GM23338 (cell line): ENCODE data around the gene HEXA. TPM values are rescaled to one million over a fixed set of nuclear protein-coding genes. Genes with fewer than 3 reads are reported as not detected.

Source experiments
- ATAC-seq: fragments of 200-7000 bp; cut with Tn5 transposase; 3 replicates; pipeline ENCODE4 v1.9.1; 2020
- DNase-seq: peaks from one replicate; pipeline ENCODE4 v3.0.0-alpha.2; 2015; ENCODE audit warnings: low spot score
- H2AFZ ChIP-seq: fragments of 200-600 bp; sonication (generic); 2 replicates; pipeline ENCODE4 v1.8.0; 2016; ENCODE audit warnings: antibody characterized with exemption, mild to moderate bottlenecking, moderate library complexity
- H3F3A ChIP-seq: fragments of 200-600 bp; sonication (generic); replicated peaks from 2 replicates; pipeline ENCODE4 v1.8.0; 2017; ENCODE audit warnings: antibody characterized with exemption, mixed run types, low read depth
- H3K27ac ChIP-seq: fragments of 200-600 bp; sonication (generic); 2 replicates; pipeline ENCODE4 v1.6.1; 2016; ENCODE audit warnings: low read depth
- H3K27me3 ChIP-seq: fragments of 200-600 bp; sonication (generic); 2 replicates; pipeline ENCODE4 v1.8.0; 2016; ENCODE audit warnings: mild to moderate bottlenecking, mixed run types, moderate library complexity; ENCODE audit not compliant: insufficient read depth
- H3K36me3 ChIP-seq: fragments of 200-600 bp; sonication (generic); 2 replicates; pipeline ENCODE4 v1.8.0; 2016; ENCODE audit warnings: mild to moderate bottlenecking; ENCODE audit not compliant: insufficient read depth
- H3K4me1 ChIP-seq: fragments of 200-600 bp; sonication (generic); 2 replicates; pipeline ENCODE4 v1.8.0; 2016; ENCODE audit warnings: mild to moderate bottlenecking, moderate library complexity; ENCODE audit not compliant: insufficient read depth
- H3K4me2 ChIP-seq: fragments of 200-600 bp; sonication (generic); 2 replicates; pipeline ENCODE4 v1.7.1; 2017; ENCODE audit warnings: mixed run types
- H3K4me3 ChIP-seq: fragments of 200-600 bp; sonication (generic); 2 replicates; pipeline ENCODE4 v1.6.1; 2016; ENCODE audit warnings: mixed run types
- H3K79me2 ChIP-seq: fragments of 200-600 bp; sonication (generic); replicated peaks from 2 replicates; pipeline ENCODE4 v1.8.0; 2017; ENCODE audit warnings: mild to moderate bottlenecking; ENCODE audit not compliant: insufficient read depth
- H3K9me2 ChIP-seq: fragments of 200-600 bp; sonication (generic); 2 replicates; pipeline ENCODE4 v1.8.0; 2017; ENCODE audit not compliant: insufficient read depth
- H4K20me1 ChIP-seq: fragments of 200-600 bp; sonication (generic); replicated peaks from 2 replicates; pipeline ENCODE4 v1.8.0; 2017; ENCODE audit warnings: mild to moderate bottlenecking; ENCODE audit not compliant: insufficient read depth
- H3K27ac Mint-ChIP-seq: 2 replicates; pipeline ENCODE4 v1.8.0; 2020; ENCODE audit warnings: inconsistent platforms, mild to moderate bottlenecking, moderate library complexity, mixed read lengths
- H3K27me3 Mint-ChIP-seq: 3 replicates; pipeline ENCODE4 v1.8.0; 2022; ENCODE audit warnings: low read depth, mild to moderate bottlenecking, moderate library complexity, mixed read lengths, inconsistent platforms; ENCODE audit not compliant: insufficient read depth, poor library complexity
- H3K36me3 Mint-ChIP-seq: 3 replicates; pipeline ENCODE4 v1.8.0; 2021; ENCODE audit warnings: low read depth, mild to moderate bottlenecking, inconsistent platforms, moderate library complexity, mixed read lengths
- H3K4me1 Mint-ChIP-seq: 3 replicates; pipeline ENCODE4 v1.8.0; 2020; ENCODE audit warnings: mild to moderate bottlenecking, inconsistent platforms, mixed read lengths
- H3K4me3 Mint-ChIP-seq: 3 replicates; pipeline ENCODE4 v1.8.0; 2021; ENCODE audit warnings: moderate library complexity, mild to moderate bottlenecking, inconsistent platforms, mixed read lengths
- H3K9me3 Mint-ChIP-seq: 3 replicates; pipeline ENCODE4 v1.8.0; 2020; ENCODE audit warnings: moderate library complexity, mild to moderate bottlenecking, inconsistent platforms, mixed read lengths
- CREB1 ChIP-seq: fragments of 250-450 bp; sonication (Bioruptor Pico); IDR thresholded peaks from 2 replicates; pipeline ENCODE4 v1.5.0; 2020; ENCODE audit warnings: low read depth, mild to moderate bottlenecking, moderate library complexity
- EZH2 ChIP-seq: fragments of 200-600 bp; sonication (generic); IDR thresholded peaks from one replicate; pipeline ENCODE4 v1.8.0; 2017; ENCODE audit warnings: antibody characterized with exemption, mild to moderate bottlenecking, low read depth; ENCODE audit not compliant: unreplicated experiment
- EZH2phosphoT487 ChIP-seq: fragments of 200-600 bp; sonication (generic); IDR thresholded peaks from one replicate; pipeline ENCODE4 v1.8.1; 2018; ENCODE audit warnings: antibody characterized with exemption; ENCODE audit not compliant: unreplicated experiment
- JUNB ChIP-seq: IDR thresholded peaks from one replicate; pipeline ENCODE4 v1.6.1; 2016; ENCODE audit warnings: antibody characterized with exemption; ENCODE audit not compliant: unreplicated experiment
- NANOG ChIP-seq: IDR thresholded peaks from 2 replicates; pipeline ENCODE4 v1.6.1; 2016; ENCODE audit warnings: antibody characterized with exemption, borderline replicate concordance
- POLR2AphosphoS5 ChIP-seq: IDR thresholded peaks from 2 replicates; pipeline ENCODE4 v1.6.1; 2016; ENCODE audit warnings: antibody characterized with exemption, low read depth
- STAT1 ChIP-seq: IDR thresholded peaks from one replicate; pipeline ENCODE4 v1.6.1; 2016; ENCODE audit warnings: antibody characterized with exemption; ENCODE audit not compliant: unreplicated experiment
- ZNF114 ChIP-seq: fragments of 250-450 bp; sonication (Bioruptor Pico); IDR thresholded peaks from 2 replicates; pipeline ENCODE4 v1.5.0; 2020; ENCODE audit warnings: mild to moderate bottlenecking, moderate library complexity
- ZNF331 ChIP-seq: fragments of 250-450 bp; sonication (Bioruptor Pico); IDR thresholded peaks from 2 replicates; pipeline ENCODE4 v1.5.0; 2020; ENCODE audit warnings: low read depth, mild to moderate bottlenecking, moderate library complexity
- polyA plus RNA-seq: library from polyadenylated mRNA; unstranded; fragments of >200 nt; fragmentation: Nextera tagmentation; extraction: Ambion mirVana; gene quantifications from 2 replicates; pipeline ENCODE4 v1.2.1, GENCODE V29; 2016
- total RNA-seq: library from RNA; depleted of rRNA; stranded (reverse); fragments of >200 nt; shearing (Covaris generic); gene quantifications from 2 replicates; pipeline ENCODE4 v1.2.3, GENCODE V29; 2014
- TF ChIP-seq, protein P1 (sequence below): fragments of 250-450 bp; sonication (Bioruptor Pico); IDR thresholded peaks from 2 replicates; pipeline ENCODE4 v1.5.0; 2020; ENCODE audit warnings: mild to moderate bottlenecking, moderate library complexity
- TF ChIP-seq, protein P2 (sequence below): IDR thresholded peaks from one replicate; pipeline ENCODE4 v1.6.1; 2018; ENCODE audit warnings: antibody characterized with exemption; ENCODE audit not compliant: unreplicated experiment
- TF ChIP-seq, protein P3 (sequence below): IDR thresholded peaks from 2 replicates; pipeline ENCODE4 v1.6.1; 2016; ENCODE audit warnings: antibody characterized with exemption
- TF ChIP-seq, protein P4 (sequence below), 2 experiments: fragments of 200-600 bp in 1 of 2; sonication (generic) in 1 of 2; conservative IDR thresholded peaks; 2 replicates each; pipeline versions ENCODE4 v1.5.1 to v1.6.1; 2016 to 2017; ENCODE audit warnings: antibody characterized with exemption in 2 of 2, low read depth in 2 of 2, mild to moderate bottlenecking in 2 of 2, moderate library complexity in 1 of 2

HEXA gene
- total and polyA plus RNA-seq, 2 experiments from 2014 or later, result 43.0 to 43.8 TPM

DNA sequence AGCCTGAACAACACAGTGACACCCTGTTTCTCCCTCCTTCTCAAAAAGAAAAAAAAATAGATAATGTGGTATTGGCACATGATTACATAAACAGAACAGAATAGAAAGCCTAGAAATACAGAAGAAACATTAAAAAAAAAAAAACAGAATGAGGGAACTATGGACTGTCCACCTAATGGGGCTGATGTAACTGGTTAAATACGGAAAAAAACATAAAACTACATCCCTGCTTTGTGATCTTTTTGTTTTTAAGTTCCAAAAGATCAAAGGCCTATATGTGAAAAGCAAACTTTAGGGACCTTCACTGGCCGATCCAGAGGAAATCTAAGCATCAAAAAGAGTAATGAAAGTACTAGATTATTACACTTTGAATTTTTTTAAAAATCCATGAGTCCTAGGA is 39.5 kb upstream of the HEXA start:
- Mint-ChIP-seq H3K36me3 (no peaks in the 10 kb centered on the region), H3K4me1 (no peaks in the 10 kb centered on the region), H3K27me3 (no peaks in the 10 kb centered on the region), H3K27ac (no peak overlapping the region), H3K4me3 (no peak overlapping the region), H3K9me3 (peaks cover 2% of the 10 kb centered on the region; the same call in 1 of the 3 replicates)
- Histone ChIP-seq H3K9me2 (no peaks in the 10 kb centered on the region), H3K4me2 (no peak overlapping the region), H4K20me1 (no peaks in the 10 kb centered on the region), H3K4me1 (no peaks in the 10 kb centered on the region), H3K36me3 (no peaks in the 10 kb centered on the region), H3K27ac (no peak overlapping the region), H3K4me3 (no peak overlapping the region), H3K27me3 (no peaks in the 10 kb centered on the region), H3K79me2 (no peaks in the 10 kb centered on the region), H2AFZ (no peak overlapping the region), H3F3A (no peaks in the 10 kb centered on the region)
- no peak for DNase-seq
- no peak for TF ChIP-seq NANOG
- no peak for TF ChIP-seq CREB1 (CRISPR knock-in tag)
- no peak for TF ChIP-seq POLR2AphosphoS5
- no peak for TF ChIP-seq JUNB
- TF ChIP-seq, protein P1, sequence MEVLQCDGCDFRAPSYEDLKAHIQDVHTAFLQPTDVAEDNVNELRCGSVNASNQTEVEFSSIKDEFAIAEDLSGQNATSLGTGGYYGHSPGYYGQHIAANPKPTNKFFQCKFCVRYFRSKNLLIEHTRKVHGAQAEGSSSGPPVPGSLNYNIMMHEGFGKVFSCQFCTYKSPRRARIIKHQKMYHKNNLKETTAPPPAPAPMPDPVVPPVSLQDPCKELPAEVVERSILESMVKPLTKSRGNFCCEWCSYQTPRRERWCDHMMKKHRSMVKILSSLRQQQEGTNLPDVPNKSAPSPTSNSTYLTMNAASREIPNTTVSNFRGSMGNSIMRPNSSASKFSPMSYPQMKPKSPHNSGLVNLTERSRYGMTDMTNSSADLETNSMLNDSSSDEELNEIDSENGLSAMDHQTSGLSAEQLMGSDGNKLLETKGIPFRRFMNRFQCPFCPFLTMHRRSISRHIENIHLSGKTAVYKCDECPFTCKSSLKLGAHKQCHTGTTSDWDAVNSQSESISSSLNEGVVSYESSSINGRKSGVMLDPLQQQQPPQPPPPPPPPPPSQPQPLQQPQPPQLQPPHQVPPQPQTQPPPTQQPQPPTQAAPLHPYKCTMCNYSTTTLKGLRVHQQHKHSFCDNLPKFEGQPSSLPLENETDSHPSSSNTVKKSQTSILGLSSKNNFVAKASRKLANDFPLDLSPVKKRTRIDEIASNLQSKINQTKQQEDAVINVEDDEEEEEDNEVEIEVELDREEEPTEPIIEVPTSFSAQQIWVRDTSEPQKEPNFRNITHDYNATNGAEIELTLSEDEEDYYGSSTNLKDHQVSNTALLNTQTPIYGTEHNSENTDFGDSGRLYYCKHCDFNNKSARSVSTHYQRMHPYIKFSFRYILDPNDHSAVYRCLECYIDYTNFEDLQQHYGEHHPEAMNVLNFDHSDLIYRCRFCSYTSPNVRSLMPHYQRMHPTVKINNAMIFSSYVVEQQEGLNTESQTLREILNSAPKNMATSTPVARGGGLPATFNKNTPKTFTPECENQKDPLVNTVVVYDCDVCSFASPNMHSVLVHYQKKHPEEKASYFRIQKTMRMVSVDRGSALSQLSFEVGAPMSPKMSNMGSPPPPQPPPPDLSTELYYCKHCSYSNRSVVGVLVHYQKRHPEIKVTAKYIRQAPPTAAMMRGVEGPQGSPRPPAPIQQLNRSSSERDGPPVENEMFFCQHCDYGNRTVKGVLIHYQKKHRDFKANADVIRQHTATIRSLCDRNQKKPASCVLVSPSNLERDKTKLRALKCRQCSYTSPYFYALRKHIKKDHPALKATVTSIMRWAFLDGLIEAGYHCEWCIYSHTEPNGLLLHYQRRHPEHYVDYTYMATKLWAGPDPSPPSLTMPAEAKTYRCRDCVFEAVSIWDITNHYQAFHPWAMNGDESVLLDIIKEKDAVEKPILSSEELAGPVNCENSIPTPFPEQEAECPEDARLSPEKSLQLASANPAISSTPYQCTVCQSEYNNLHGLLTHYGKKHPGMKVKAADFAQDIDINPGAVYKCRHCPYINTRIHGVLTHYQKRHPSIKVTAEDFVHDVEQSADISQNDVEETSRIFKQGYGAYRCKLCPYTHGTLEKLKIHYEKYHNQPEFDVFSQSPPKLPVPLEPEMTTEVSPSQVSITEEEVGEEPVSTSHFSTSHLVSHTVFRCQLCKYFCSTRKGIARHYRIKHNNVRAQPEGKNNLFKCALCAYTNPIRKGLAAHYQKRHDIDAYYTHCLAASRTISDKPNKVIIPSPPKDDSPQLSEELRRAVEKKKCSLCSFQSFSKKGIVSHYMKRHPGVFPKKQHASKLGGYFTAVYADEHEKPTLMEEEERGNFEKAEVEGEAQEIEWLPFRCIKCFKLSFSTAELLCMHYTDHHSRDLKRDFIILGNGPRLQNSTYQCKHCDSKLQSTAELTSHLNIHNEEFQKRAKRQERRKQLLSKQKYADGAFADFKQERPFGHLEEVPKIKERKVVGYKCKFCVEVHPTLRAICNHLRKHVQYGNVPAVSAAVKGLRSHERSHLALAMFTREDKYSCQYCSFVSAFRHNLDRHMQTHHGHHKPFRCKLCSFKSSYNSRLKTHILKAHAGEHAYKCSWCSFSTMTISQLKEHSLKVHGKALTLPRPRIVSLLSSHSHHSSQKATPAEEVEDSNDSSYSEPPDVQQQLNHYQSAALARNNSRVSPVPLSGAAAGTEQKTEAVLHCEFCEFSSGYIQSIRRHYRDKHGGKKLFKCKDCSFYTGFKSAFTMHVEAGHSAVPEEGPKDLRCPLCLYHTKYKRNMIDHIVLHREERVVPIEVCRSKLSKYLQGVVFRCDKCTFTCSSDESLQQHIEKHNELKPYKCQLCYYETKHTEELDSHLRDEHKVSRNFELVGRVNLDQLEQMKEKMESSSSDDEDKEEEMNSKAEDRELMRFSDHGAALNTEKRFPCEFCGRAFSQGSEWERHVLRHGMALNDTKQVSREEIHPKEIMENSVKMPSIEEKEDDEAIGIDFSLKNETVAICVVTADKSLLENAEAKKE (CRISPR knock-in tag), result no peak
- TF ChIP-seq, protein P2, sequence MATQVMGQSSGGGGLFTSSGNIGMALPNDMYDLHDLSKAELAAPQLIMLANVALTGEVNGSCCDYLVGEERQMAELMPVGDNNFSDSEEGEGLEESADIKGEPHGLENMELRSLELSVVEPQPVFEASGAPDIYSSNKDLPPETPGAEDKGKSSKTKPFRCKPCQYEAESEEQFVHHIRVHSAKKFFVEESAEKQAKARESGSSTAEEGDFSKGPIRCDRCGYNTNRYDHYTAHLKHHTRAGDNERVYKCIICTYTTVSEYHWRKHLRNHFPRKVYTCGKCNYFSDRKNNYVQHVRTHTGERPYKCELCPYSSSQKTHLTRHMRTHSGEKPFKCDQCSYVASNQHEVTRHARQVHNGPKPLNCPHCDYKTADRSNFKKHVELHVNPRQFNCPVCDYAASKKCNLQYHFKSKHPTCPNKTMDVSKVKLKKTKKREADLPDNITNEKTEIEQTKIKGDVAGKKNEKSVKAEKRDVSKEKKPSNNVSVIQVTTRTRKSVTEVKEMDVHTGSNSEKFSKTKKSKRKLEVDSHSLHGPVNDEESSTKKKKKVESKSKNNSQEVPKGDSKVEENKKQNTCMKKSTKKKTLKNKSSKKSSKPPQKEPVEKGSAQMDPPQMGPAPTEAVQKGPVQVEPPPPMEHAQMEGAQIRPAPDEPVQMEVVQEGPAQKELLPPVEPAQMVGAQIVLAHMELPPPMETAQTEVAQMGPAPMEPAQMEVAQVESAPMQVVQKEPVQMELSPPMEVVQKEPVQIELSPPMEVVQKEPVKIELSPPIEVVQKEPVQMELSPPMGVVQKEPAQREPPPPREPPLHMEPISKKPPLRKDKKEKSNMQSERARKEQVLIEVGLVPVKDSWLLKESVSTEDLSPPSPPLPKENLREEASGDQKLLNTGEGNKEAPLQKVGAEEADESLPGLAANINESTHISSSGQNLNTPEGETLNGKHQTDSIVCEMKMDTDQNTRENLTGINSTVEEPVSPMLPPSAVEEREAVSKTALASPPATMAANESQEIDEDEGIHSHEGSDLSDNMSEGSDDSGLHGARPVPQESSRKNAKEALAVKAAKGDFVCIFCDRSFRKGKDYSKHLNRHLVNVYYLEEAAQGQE, result no peak
- TF ChIP-seq STAT1, result no peak
- TF ChIP-seq ZNF114 (CRISPR knock-in tag), result no peak
- TF ChIP-seq, protein P3, sequence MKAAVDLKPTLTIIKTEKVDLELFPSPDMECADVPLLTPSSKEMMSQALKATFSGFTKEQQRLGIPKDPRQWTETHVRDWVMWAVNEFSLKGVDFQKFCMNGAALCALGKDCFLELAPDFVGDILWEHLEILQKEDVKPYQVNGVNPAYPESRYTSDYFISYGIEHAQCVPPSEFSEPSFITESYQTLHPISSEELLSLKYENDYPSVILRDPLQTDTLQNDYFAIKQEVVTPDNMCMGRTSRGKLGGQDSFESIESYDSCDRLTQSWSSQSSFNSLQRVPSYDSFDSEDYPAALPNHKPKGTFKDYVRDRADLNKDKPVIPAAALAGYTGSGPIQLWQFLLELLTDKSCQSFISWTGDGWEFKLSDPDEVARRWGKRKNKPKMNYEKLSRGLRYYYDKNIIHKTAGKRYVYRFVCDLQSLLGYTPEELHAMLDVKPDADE, result no peak
- TF ChIP-seq, protein P4, sequence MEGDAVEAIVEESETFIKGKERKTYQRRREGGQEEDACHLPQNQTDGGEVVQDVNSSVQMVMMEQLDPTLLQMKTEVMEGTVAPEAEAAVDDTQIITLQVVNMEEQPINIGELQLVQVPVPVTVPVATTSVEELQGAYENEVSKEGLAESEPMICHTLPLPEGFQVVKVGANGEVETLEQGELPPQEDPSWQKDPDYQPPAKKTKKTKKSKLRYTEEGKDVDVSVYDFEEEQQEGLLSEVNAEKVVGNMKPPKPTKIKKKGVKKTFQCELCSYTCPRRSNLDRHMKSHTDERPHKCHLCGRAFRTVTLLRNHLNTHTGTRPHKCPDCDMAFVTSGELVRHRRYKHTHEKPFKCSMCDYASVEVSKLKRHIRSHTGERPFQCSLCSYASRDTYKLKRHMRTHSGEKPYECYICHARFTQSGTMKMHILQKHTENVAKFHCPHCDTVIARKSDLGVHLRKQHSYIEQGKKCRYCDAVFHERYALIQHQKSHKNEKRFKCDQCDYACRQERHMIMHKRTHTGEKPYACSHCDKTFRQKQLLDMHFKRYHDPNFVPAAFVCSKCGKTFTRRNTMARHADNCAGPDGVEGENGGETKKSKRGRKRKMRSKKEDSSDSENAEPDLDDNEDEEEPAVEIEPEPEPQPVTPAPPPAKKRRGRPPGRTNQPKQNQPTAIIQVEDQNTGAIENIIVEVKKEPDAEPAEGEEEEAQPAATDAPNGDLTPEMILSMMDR (conservative IDR thresholded peaks at IDR 0.05; ENCODE audit: low read depth in 2 of 2), result no peak
- no peak for TF ChIP-seq EZH2
- TF ChIP-seq EZH2phosphoT487, result no peak
- TF ChIP-seq ZNF331 (CRISPR knock-in tag), result no peak
- ATAC-seq, result no peak
